ENCODE results near the gene EMX1. TPM values are rescaled to one million over a fixed set of nuclear protein-coding genes. Genes with fewer than 3 reads are reported as not detected.

Gene EMX1
- total RNA-seq, 1 experiment from 2014 or later, result 0.72 TPM

DNA sequence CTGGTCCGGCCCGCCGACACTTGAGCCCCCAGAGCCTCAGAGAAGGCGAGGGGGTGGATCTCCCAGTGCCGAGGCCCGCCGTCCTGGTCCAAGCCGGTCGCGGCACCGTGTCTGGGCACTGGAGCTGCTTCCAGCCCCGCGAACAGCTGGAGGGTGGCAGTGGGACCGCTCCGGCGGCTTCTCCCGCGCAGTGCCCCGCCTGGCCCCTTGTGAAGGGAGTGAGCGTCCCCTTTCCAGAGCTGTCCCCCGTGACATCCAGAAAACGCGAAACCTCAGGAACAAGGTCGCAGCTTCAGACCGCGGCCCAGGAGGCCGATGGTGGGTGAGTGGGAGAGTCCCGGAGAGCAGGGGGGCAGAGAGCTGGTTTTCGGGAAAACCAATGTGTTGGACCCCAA is 579 bp upstream of the EMX1 start:
- no peak overlapping the region for H2AK5ac ChIP-seq (ENCODE audit: insufficient read length, low read length)
- Mint-ChIP-seq H3K27ac (no peak overlapping the region), H3K27me3 (ENCODE audit: low read depth) (peaks cover 55% of the 10 kb centered on the region), H3K9me3 (peaks cover 0 to 4% of the 10 kb centered on the region in 2 experiments; a peak in 2 of 5 replicates), H3K36me3 (ENCODE audit: insufficient read depth in 1 of 3, low read depth in 3 of 3) (no peaks in the 10 kb centered on the region), H3K4me1 (peaks cover 24 to 47% of the 10 kb centered on the region in 2 experiments), H3K4me3 (peak overlapping the region; percentile 66 to 90)
- H4K20me1 ChIP-seq (ENCODE audit: control insufficient read depth, insufficient read depth, insufficient read length), result no peaks in the 10 kb centered on the region
- H4K8ac ChIP-seq (replicated peaks; ENCODE audit: insufficient read length, low read depth, low read length), result no peak overlapping the region
- no peak overlapping the region for H3T11ph ChIP-seq (ENCODE audit: low read length)
- H3K14ac ChIP-seq (ENCODE audit: insufficient read depth, low read length), result no peak overlapping the region
- no peak overlapping the region for H4K5ac ChIP-seq (ENCODE audit: insufficient read length, low read depth, low read length)
- H3K23ac ChIP-seq (ENCODE audit: insufficient read length, low read depth, low read length), result no peak overlapping the region
- H2BK5ac ChIP-seq (ENCODE audit: insufficient read length, low read length), result no peak overlapping the region
- no peaks in the 10 kb centered on the region for H3K79me2 ChIP-seq (ENCODE audit: insufficient read depth, low read length)
- TF ChIP-seq, protein P1, sequence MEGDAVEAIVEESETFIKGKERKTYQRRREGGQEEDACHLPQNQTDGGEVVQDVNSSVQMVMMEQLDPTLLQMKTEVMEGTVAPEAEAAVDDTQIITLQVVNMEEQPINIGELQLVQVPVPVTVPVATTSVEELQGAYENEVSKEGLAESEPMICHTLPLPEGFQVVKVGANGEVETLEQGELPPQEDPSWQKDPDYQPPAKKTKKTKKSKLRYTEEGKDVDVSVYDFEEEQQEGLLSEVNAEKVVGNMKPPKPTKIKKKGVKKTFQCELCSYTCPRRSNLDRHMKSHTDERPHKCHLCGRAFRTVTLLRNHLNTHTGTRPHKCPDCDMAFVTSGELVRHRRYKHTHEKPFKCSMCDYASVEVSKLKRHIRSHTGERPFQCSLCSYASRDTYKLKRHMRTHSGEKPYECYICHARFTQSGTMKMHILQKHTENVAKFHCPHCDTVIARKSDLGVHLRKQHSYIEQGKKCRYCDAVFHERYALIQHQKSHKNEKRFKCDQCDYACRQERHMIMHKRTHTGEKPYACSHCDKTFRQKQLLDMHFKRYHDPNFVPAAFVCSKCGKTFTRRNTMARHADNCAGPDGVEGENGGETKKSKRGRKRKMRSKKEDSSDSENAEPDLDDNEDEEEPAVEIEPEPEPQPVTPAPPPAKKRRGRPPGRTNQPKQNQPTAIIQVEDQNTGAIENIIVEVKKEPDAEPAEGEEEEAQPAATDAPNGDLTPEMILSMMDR (conservative IDR thresholded peaks at IDR 0.05), result no peak
- H2BK12ac ChIP-seq (ENCODE audit: insufficient read length, low read depth, low read length), result no peak overlapping the region
- H3K79me1 ChIP-seq (ENCODE audit: insufficient read depth, low read depth, low read length, poor library complexity, severe bottlenecking), result no peaks in the 10 kb centered on the region
- H3K9me3 ChIP-seq (ENCODE audit: control insufficient read depth, low read depth, low read length), result no peaks in the 10 kb centered on the region
- H3K27me3 ChIP-seq (ENCODE audit: insufficient read depth, low read length), result peaks cover 70% of the 10 kb centered on the region
- H4K91ac ChIP-seq (ENCODE audit: insufficient read length, low read depth, low read length), result no peak overlapping the region
- no CpG with 5 or more reads among the region's 29 CpGs for WGBS (ENCODE audit: extremely low coverage, insufficient read length, low lambda C conversion rate)
- no peak overlapping the region for H3K27ac ChIP-seq (ENCODE audit: insufficient read length, low read depth, low read length)
- H3K9ac ChIP-seq (ENCODE audit: extremely low read depth, insufficient read length, low read length), result no peak overlapping the region
- no peak overlapping the region for H3K4ac ChIP-seq (ENCODE audit: low read depth, low read length)
- no peak overlapping the region for H2AFZ ChIP-seq (ENCODE audit: low read length)
- peaks cover 38% of the 10 kb centered on the region for H3K23me2 ChIP-seq (ENCODE audit: insufficient read length, low read depth, low read length, poor library complexity, severe bottlenecking)
- H2BK15ac ChIP-seq (ENCODE audit: low read depth, low read length), result no peak overlapping the region
- H3K4me2 ChIP-seq (ENCODE audit: insufficient read depth, insufficient read length, low read length), result peak overlapping the region; percentile 76
- no peak overlapping the region for H2BK120ac ChIP-seq (ENCODE audit: low read depth, low read length, poor library complexity, severe bottlenecking)
- H3K18ac ChIP-seq (ENCODE audit: insufficient read length, low read depth, low read length), result peak overlapping the region; percentile 38
- peak; percentile 65 for DNase-seq
- peaks cover 11% of the 10 kb centered on the region for H3K4me1 ChIP-seq (ENCODE audit: insufficient read depth, low read length)
- H3K56ac ChIP-seq (ENCODE audit: insufficient read length, low read depth, low read length), result no peak overlapping the region
- H2BK20ac ChIP-seq (ENCODE audit: low read depth, low read length, poor library complexity, severe bottlenecking), result no peak overlapping the region
